Epidermal melanocyte (primary cell): Measurements from ENCODE around the gene FAM120A.

ENCODE experiments used
- DNase-seq: peaks from one replicate; pipeline ENCODE4 v3.0.0; 2011; ENCODE audit warnings: low spot score; ENCODE audit not compliant: insufficient read length

The FAM120A gene

GRCh38 chr9:93577078-93577974 is 125.8 kb downstream of the FAM120A start:
- DNase-seq: no peak

- no peak for DNase-seq
Observed at GRCh38 chr9:93577975-93578682, 126.6 kb downstream of the FAM120A start.

- DNase-seq: no peak
Observed at GRCh38 chr9:93578844-93579243, 127.4 kb downstream of the FAM120A start.

- DNase-seq: no peak
Observed at GRCh38 chr9:93579711-93580516, 128.4 kb downstream of the FAM120A start.

GRCh38 chr9:93580654-93581380 is 129.3 kb downstream of the FAM120A start:
- DNase-seq: no peak

- no peak for DNase-seq
Observed at GRCh38 chr9:93582115-93582514, 130.6 kb downstream of the FAM120A start.

GRCh38 chr9:93582550-93582949 is 131.1 kb downstream of the FAM120A start:
- DNase-seq: no peak

GRCh38 chr9:93585259-93585658 is 133.8 kb downstream of the FAM120A start:
- DNase-seq: no peak

GRCh38 chr9:93585695-93586094 is 134.2 kb downstream of the FAM120A start:
- DNase-seq: no peak

GRCh38 chr9:93586290-93587057 is 135.0 kb downstream of the FAM120A start:
- no peak for DNase-seq

GRCh38 chr9:93587284-93587650 is 135.8 kb downstream of the FAM120A start:
- DNase-seq: no peak

GRCh38 chr9:93587651-93588347 is 136.3 kb downstream of the FAM120A start:
- no peak for DNase-seq

- no peak for DNase-seq
Observed at GRCh38 chr9:93588641-93589609, 137.4 kb downstream of the FAM120A start.

GRCh38 chr9:93589688-93590087 is 138.2 kb downstream of the FAM120A start:
- DNase-seq: no peak

GRCh38 chr9:93590609-93591234 is 139.2 kb downstream of the FAM120A start:
- DNase-seq: no peak

GRCh38 chr9:93591301-93592007 is 140.0 kb downstream of the FAM120A start:
- no peak for DNase-seq

- DNase-seq: no peak
Observed at GRCh38 chr9:93592008-93592642, 140.6 kb downstream of the FAM120A start.
